Right lobe of liver (tissue), 6 donors: ENCODE results near the gene RGS12. TPM values are rescaled to one million over a fixed set of nuclear protein-coding genes. Genes with fewer than 3 reads are reported as not detected.

ENCODE experiments used
- ATAC-seq, 4 donors: fragments of 200-7000 bp; cut with Tn5 transposase; one replicate each; pipeline ENCODE4 v1.9.1; 2020; ENCODE audit warnings: mild to moderate bottlenecking in 4 of 4, moderate library complexity in 4 of 4
- DNase-seq, 3 donors: peaks; one replicate each; pipeline ENCODE4 v3.0.0-alpha.2; 2020
- H3K27ac ChIP-seq, 3 donors: fragments of 200-600 bp; one replicate each; pipeline ENCODE4 v1.8.0; 2022
- H3K27me3 ChIP-seq, 2 donors: fragments of 200-600 bp; one replicate each; pipeline ENCODE4 v1.8.0; 2022
- H3K36me3 ChIP-seq, 4 donors: fragments of 200-600 bp; sonication (generic) in 1 of 4; one replicate each; pipeline versions ENCODE4 v1.5.1 to v1.8.0; 2017 to 2022; ENCODE audit warnings: control low read depth in 1 of 4
- H3K4me1 ChIP-seq, 4 donors: fragments of 200-600 bp; sonication (generic) in 1 of 4; one replicate each; pipeline versions ENCODE4 v1.5.1 to v1.8.0; 2017 to 2022; ENCODE audit warnings: control low read depth in 1 of 4
- H3K4me3 ChIP-seq, 3 donors: fragments of 200-600 bp; one replicate each; pipeline ENCODE4 v1.8.0; 2022
- H3K9me3 ChIP-seq, 4 donors: fragments of 200-600 bp; sonication (generic) in 1 of 4; one replicate each; pipeline versions ENCODE4 v1.5.1 to v1.8.0; 2017 to 2022; ENCODE audit warnings: control low read depth in 1 of 4
- POLR2A ChIP-seq: fragments of 450-650 bp; IDR thresholded peaks from one replicate; pipeline ENCODE4 v1.6.1; 2017; ENCODE audit warnings: antibody characterized with exemption, mild to moderate bottlenecking
- WGBS: methylation state at CpG from one replicate; pipeline ENCODE4 v1.1.6; 2018; ENCODE audit warnings: low coverage, low lambda C conversion rate; ENCODE audit not compliant: insufficient coverage; ENCODE audit errors: missing lambda C conversion rate; 5-methylcytosine and 5-hydroxymethylcytosine counted together
- intact Hi-C, 2 donors: fragments of 100-400 bp; cut with DNase I; formaldehyde crosslinking; loops; one replicate each; pipeline versions ENCODE4 v1.11.2 to v1.14.1; 2022
- total RNA-seq, 6 experiments: library from RNA; depleted of rRNA in 2 of 6; stranded (reverse); fragments of >200 nt in 2 of 6; fragmentation: NEBNext Ultra II Directional in 3 of 6; extraction: Animal tissue kit (Norgen Biotek cat#: 25700) in 3 of 6; gene quantifications; one replicate each; pipeline versions ENCODE4 v1.1.0 to v1.2.4, GENCODE V29; 2016 to 2023
- TF ChIP-seq, protein P1 (sequence below), 4 donors: fragments of 200-600 bp in 3 of 4; fragments of 450-650 bp in 1 of 4; IDR thresholded peaks; one replicate each; pipeline versions ENCODE4 v1.5.1 to v1.8.0; 2016 to 2022; ENCODE audit warnings: antibody characterized with exemption in 4 of 4, mild to moderate bottlenecking in 2 of 4
- donor health status: DM: no; HTN: yes; CAD: no.
- donor health status: DM: no; HTN: no; CAD: no.
- donor health status: DM: no; HTN: no; CAD: no.
- donor health status: DM: no; HTN: yes; CAD: no.
- donor health status: DM: no; HTN: yes; CAD: no.

RGS12 gene
- total RNA-seq, 6 experiments from 2014 or later, result 15.0 to 29.6 (median 22.1) TPM

GRCh38 chr4:3322059-3322550 lies 29.3 kb downstream of the RGS12 start:
- Histone ChIP-seq H3K27ac (no peak overlapping the region), H3K36me3 (no peaks in the 10 kb centered on the region), H3K4me3 (no peak overlapping the region), H3K27me3 (no peaks in the 10 kb centered on the region), H3K9me3 (no peaks in the 10 kb centered on the region), H3K4me1 (no peaks in the 10 kb centered on the region)
- 81% methylated on average over 10 of the region's 10 CpGs for WGBS
- ATAC-seq (no peak), DNase-seq (peak in 2 of 3 donors; percentile 19 to 28)
- intact Hi-C loops, result no loop called here
- no peak for TF ChIP-seq POLR2A
- TF ChIP-seq, protein P1, sequence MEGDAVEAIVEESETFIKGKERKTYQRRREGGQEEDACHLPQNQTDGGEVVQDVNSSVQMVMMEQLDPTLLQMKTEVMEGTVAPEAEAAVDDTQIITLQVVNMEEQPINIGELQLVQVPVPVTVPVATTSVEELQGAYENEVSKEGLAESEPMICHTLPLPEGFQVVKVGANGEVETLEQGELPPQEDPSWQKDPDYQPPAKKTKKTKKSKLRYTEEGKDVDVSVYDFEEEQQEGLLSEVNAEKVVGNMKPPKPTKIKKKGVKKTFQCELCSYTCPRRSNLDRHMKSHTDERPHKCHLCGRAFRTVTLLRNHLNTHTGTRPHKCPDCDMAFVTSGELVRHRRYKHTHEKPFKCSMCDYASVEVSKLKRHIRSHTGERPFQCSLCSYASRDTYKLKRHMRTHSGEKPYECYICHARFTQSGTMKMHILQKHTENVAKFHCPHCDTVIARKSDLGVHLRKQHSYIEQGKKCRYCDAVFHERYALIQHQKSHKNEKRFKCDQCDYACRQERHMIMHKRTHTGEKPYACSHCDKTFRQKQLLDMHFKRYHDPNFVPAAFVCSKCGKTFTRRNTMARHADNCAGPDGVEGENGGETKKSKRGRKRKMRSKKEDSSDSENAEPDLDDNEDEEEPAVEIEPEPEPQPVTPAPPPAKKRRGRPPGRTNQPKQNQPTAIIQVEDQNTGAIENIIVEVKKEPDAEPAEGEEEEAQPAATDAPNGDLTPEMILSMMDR (IDR thresholded peaks at IDR 0.05), result no peak

DNA sequence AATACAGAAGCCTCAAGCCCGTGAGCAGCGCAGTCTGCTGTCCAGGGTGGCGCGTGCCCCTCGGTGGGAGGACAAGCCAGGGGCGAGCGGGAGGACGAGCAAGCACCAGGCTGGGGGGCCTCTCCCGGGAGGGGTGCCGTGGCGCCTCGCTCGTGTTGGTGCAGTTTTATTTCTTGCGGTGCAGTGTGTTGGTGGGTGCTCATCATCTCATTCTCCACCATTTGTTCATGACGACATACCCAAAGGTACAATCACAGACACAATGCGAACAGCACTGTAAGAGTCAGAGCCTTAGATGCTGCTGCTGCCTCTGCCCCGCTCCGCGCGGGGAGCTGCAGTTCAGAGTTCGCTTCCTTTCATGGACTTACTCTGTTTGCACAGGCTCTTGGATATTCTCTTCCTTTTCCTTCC lies 30.3 kb downstream of the RGS12 start:
- TF ChIP-seq, protein P1 (IDR thresholded peaks at IDR 0.05), result no peak
- Histone ChIP-seq H3K27me3 (no peaks in the 10 kb centered on the region), H3K36me3 (no peaks in the 10 kb centered on the region), H3K4me1 (no peaks in the 10 kb centered on the region), H3K4me3 (no peak overlapping the region), H3K27ac (no peak overlapping the region), H3K9me3 (no peaks in the 10 kb centered on the region)
- peak in 2 of 3 donors; percentile 25 to 27 for DNase-seq
- ATAC-seq, result no peak
- 95% methylated on average over 7 of the region's 21 CpGs for WGBS
- intact Hi-C loops, result no loop called here

- TF ChIP-seq, protein P1 (IDR thresholded peaks at IDR 0.05), result no peak
- TF ChIP-seq POLR2A, result no peak
- Histone ChIP-seq H3K4me3 (no peak overlapping the region), H3K36me3 (no peaks in the 10 kb centered on the region), H3K9me3 (no peaks in the 10 kb centered on the region), H3K4me1 (no peaks in the 10 kb centered on the region), H3K27me3 (no peaks in the 10 kb centered on the region), H3K27ac (no peak overlapping the region)
- DNase-seq (peak in 1 of 3 donors; percentile 32), ATAC-seq (no peak)
- 96% methylated on average over 10 of the region's 18 CpGs for WGBS
- intact Hi-C loops, result no loop called here
Observed at GRCh38 chr4:3324093-3324815, 31.4 kb downstream of the RGS12 start.

DNA sequence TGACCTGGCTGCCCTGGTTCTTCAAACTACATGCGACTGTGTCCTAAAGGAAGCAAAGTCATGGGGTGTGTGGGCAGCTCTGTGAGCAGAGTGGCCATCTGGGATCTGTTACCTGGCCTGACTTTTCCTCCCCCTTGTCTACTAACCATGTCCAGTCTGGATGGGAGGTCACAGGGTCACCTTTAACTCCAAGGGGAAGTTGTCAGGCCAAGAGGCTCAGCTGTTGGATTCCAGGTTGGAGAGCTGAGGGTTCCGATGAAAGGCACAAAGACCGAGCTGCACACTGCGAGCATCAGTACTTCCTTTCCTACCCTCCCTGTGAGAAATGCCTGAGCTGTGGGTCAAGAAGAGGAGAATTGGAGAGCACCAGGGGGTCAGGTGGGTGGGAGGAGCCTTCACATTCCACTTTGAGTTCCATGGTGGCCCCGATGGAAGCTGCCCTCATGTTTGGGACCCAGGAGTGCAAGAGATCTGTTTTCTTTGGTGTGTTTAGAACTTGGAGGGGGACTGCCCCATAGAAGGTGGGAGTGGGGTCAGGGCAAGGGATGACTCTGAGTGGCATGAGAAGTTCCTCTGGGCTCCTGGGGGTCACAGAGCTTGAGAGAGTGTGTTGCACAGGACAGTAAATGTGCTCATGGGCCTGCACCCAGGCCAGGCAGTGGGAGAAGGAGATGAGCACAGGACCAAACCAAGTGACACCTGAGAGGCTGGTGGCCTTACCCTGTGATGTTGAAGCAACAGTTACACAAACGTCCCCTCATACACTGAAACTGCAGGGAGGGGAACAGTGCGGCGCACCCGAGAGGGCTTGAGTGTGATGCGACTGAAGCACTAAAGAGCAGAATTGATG lies 36.2 kb downstream of the RGS12 start:
- WGBS, result 83% methylated on average over 6 of the region's 10 CpGs
- intact Hi-C loops, result no loop called here
- ATAC-seq, result no peak
- H3K27ac ChIP-seq, result no peak overlapping the region
- no peak for TF ChIP-seq POLR2A
- TF ChIP-seq, protein P1 (IDR thresholded peaks at IDR 0.05), result no peak
- H3K4me3 ChIP-seq, result no peak overlapping the region
- H3K9me3 ChIP-seq, result no peaks in the 10 kb centered on the region
- H3K4me1 ChIP-seq, result no peaks in the 10 kb centered on the region
- no peaks in the 10 kb centered on the region for H3K36me3 ChIP-seq
- peak in 2 of 3 donors; percentile 8 to 24 for DNase-seq
- no peaks in the 10 kb centered on the region for H3K27me3 ChIP-seq
